Measurements from ENCODE around the gene SDK2. TPM values are rescaled to one million over a fixed set of nuclear protein-coding genes. Genes with fewer than 3 reads are reported as not detected.

Gene SDK2
- total RNA-seq, 1 donor = under 0.01 TPM

- Histone ChIP-seq H3K27me3 (ENCODE audit: insufficient read depth, low read length) (no peaks in the 10 kb centered on the region), H3K4me2 (ENCODE audit: insufficient read depth, low read length) (no peak overlapping the region), H3K27ac (ENCODE audit: low read depth, low read length) (no peak overlapping the region), H2AFZ (ENCODE audit: low read length) (no peak overlapping the region), H3K4me3 (ENCODE audit: insufficient read depth, low read length) (no peak overlapping the region), H3K36me3 (ENCODE audit: insufficient read depth, low read length) (no peaks in the 10 kb centered on the region), H3K4me1 (ENCODE audit: insufficient read depth, low read length) (peaks cover 16% of the 10 kb centered on the region), H4K20me1 (ENCODE audit: insufficient read depth, low read length) (no peaks in the 10 kb centered on the region), H3K9me3 (ENCODE audit: low read depth, low read length) (no peaks in the 10 kb centered on the region), H3K79me2 (ENCODE audit: insufficient read depth, low read length) (no peaks in the 10 kb centered on the region)
- no peak for TF ChIP-seq CTCF (IDR thresholded peaks at IDR 0.05; ENCODE audit: extremely low read depth, low read depth, low read length)
- no peak for DNase-seq (ENCODE audit: insufficient read length, low spot score, missing footprints)
These were observed 316.6 kb downstream of the SDK2 start for GRCh38 chr17:73327676-73328075.

GRCh38 chr17:73325527-73325842 lies 318.8 kb downstream of the SDK2 start:
- Histone ChIP-seq H3K27ac (ENCODE audit: low read depth, low read length) (no peak overlapping the region), H3K4me1 (ENCODE audit: insufficient read depth, low read length) (peaks cover 16% of the 10 kb centered on the region), H3K27me3 (ENCODE audit: insufficient read depth, low read length) (no peaks in the 10 kb centered on the region), H3K4me2 (ENCODE audit: insufficient read depth, low read length) (peak overlapping the region; percentile 39), H4K20me1 (ENCODE audit: insufficient read depth, low read length) (no peaks in the 10 kb centered on the region), H2AFZ (ENCODE audit: low read length) (peak overlapping the region; percentile 28), H3K36me3 (ENCODE audit: insufficient read depth, low read length) (no peaks in the 10 kb centered on the region), H3K79me2 (ENCODE audit: insufficient read depth, low read length) (no peaks in the 10 kb centered on the region), H3K4me3 (ENCODE audit: insufficient read depth, low read length) (no peak overlapping the region), H3K9me3 (ENCODE audit: low read depth, low read length) (no peaks in the 10 kb centered on the region)
- TF ChIP-seq CTCF (IDR thresholded peaks at IDR 0.05; ENCODE audit: extremely low read depth, low read depth, low read length) = peak; percentile 46
- peak; percentile 91 for DNase-seq (ENCODE audit: insufficient read length, low spot score, missing footprints)

- Histone ChIP-seq H3K36me3 (ENCODE audit: insufficient read depth, low read length) (no peaks in the 10 kb centered on the region), H3K4me3 (ENCODE audit: insufficient read depth, low read length) (no peak overlapping the region), H3K4me2 (ENCODE audit: insufficient read depth, low read length) (peak overlapping the region; percentile 39)
These were observed 319.3 kb downstream of the SDK2 start for GRCh38 chr17:73324711-73325526.

More at GRCh38 chr17:73324711-73325526, 319.3 kb downstream of the SDK2 start:
- no peak for TF ChIP-seq CTCF (IDR thresholded peaks at IDR 0.05; ENCODE audit: extremely low read depth, low read depth, low read length)
- H3K9me3 ChIP-seq (ENCODE audit: low read depth, low read length) = no peaks in the 10 kb centered on the region
- H2AFZ ChIP-seq (ENCODE audit: low read length) = peak overlapping the region; percentile 28
- H3K79me2 ChIP-seq (ENCODE audit: insufficient read depth, low read length) = no peaks in the 10 kb centered on the region
- DNase-seq (ENCODE audit: insufficient read length, low spot score, missing footprints) = peak; percentile 48
- no peaks in the 10 kb centered on the region for H4K20me1 ChIP-seq (ENCODE audit: insufficient read depth, low read length)
- no peak overlapping the region for H3K27ac ChIP-seq (ENCODE audit: low read depth, low read length)
- H3K27me3 ChIP-seq (ENCODE audit: insufficient read depth, low read length) = no peaks in the 10 kb centered on the region
- peaks cover 16% of the 10 kb centered on the region for H3K4me1 ChIP-seq (ENCODE audit: insufficient read depth, low read length)
